Measurements from ENCODE around the gene CNGA4.

Gene CNGA4, protein sequence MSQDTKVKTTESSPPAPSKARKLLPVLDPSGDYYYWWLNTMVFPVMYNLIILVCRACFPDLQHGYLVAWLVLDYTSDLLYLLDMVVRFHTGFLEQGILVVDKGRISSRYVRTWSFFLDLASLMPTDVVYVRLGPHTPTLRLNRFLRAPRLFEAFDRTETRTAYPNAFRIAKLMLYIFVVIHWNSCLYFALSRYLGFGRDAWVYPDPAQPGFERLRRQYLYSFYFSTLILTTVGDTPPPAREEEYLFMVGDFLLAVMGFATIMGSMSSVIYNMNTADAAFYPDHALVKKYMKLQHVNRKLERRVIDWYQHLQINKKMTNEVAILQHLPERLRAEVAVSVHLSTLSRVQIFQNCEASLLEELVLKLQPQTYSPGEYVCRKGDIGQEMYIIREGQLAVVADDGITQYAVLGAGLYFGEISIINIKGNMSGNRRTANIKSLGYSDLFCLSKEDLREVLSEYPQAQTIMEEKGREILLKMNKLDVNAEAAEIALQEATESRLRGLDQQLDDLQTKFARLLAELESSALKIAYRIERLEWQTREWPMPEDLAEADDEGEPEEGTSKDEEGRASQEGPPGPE

DNA sequence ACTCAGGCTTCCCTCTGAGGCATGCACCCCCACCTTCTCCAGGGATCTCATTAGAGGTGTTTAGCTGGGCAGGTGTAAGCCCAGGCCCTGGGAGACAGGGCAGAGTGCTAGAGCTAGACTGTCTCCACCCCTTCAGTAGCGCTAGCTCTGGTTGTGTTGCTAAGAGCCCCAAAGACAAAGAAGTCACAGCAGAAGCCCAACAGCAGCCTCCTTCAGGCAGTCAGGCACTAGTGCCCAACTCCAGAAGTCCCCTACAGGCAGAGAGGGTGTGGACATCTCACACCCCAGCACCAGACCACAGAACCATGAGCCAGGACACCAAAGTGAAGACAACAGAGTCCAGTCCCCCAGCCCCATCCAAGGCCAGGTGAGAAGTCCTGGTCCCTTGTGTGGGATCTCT is at the start of gene CNGA4:
Gene CNGA4 (plus strand): TSS at position 188 of the 400 bp plus-strand sequence. CDS start 118 bp downstream, at position 306.
- FAIRE-seq (no peak), DNase-seq (ENCODE audit: low spot score) (no peak)

DNA sequence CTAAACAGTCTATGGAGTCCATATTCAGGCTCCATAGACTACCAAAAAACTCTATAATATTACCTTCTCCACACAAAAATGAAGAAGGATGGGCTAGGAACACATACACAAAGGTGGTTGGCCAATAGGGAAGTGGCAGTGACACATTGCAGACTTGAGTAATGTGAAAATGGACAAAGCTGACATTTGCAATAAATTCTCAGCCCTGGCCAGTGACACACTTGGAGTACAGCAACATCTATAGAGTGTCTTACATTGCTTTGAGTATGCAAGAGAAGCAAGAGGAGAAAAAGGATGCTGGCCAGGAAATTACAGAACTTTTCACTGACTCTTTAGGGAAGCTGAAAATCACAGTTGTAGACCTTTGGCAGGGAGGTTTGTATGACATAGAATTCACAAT is 47.1 kb upstream of the CNGA4 start:
- no peak for FAIRE-seq
- no peak for DNase-seq (ENCODE audit: low spot score)

DNA sequence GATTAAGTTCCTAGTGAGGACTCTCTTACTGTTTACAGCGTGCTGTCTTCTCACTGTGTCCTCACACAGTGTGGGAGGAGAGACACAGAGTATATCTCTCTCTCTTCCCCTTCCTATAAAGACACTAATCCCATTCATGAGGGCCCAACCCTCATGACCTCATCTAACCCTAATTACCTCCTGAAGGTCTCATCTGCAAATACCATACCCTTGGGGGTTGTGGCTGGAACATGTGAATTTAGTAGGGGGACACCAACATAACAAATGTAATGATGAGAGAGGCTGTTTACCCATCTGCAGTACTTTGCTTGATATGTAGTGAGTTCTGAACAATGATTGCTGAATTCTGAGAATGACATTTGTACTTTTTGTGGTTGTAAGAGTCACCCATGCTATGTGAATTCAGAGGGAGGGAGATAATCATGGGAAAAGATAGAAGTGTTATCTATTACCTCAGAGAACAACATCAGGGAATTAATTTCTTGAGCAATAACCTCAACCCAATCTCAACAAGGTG is 44.8 kb upstream of the CNGA4 start:
- FAIRE-seq, result no peak
- DNase-seq (ENCODE audit: low spot score), result no peak

DNA sequence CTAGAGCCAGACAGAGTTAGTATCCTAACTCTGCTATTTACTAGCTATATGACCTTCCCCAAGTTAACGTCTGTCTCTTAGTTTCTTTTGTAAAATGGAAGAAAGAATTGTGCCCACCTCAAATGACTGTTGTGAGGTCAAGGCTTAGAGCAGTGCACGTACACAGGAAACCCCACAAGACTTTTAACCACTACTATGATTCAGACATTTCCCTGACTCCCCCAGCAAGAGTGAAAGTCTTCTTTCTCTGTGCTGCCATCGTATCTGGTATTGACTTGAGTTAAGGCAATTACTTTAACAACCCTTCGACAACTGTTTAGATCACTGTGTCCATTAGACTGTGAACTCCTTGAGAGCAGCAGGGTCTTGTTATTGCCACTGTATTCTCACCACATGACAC is 42.5 kb upstream of the CNGA4 start:
- FAIRE-seq, result no peak
- DNase-seq (ENCODE audit: low spot score), result no peak

DNA sequence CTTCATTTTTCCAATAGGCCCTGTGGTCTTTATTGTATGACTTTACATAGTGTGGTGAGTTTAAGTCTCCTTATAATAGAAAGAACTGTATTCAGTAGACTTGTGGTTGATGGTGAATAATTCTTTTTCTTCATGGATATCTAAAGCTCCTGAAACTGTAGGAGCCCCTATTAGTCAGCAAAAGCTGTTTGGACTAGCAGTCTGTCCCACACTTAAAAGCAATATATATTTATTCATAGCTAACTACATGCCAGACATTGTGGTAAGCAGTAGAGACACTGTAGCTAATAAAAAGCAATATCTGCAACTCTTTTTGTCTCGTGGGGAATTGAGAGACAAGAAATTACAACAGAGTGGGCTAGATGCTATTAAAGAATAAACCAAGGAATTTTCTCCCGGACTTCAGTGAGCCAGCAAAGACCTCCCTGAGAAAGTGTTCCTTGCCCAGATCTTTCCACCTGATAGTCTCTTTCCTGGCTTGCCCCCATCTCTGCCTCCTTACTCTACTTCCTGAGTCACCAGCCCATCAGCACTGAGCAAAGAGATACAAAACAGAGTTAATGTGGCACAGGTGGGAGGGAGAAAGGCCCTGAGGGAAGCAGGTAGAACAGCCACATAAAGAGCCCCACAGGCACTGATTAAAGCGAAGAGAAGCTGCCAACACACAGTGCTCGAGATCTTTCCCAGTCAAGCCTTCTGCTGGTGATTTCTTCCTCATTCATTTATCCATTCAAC is 41.3 kb upstream of the CNGA4 start:
- no peak for DNase-seq (ENCODE audit: low spot score)
- no peak for FAIRE-seq

DNA sequence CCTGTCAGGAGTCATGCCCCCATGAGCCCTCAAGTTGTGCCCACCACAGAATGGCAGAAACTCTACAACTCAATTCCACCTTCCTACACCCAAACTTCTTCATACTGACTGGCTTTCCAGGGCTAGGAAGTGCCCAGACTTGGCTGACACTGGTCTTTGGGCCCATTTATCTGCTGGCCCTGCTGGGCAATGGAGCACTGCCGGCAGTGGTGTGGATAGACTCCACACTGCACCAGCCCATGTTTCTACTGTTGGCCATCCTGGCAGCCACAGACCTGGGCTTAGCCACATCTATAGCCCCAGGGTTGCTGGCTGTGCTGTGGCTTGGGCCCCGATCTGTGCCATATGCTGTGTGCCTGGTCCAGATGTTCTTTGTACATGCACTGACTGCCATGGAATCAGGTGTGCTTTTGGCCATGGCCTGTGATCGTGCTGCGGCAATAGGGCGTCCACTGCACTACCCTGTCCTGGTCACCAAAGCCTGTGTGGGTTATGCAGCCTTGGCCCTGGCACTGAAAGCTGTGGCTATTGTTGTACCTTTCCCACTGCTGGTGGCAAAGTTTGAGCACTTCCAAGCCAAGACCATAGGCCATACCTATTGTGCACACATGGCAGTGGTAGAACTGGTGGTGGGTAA is 39.6 kb upstream of the CNGA4 start, which contains the start of gene OR52W1:
Gene OR52W1 (plus strand): TSS at position 51 of the 637 bp plus-strand sequence. CDS start 0 bp downstream, at position 51.
- no peak for DNase-seq (ENCODE audit: low spot score)
- peak; percentile 52 for FAIRE-seq

DNA sequence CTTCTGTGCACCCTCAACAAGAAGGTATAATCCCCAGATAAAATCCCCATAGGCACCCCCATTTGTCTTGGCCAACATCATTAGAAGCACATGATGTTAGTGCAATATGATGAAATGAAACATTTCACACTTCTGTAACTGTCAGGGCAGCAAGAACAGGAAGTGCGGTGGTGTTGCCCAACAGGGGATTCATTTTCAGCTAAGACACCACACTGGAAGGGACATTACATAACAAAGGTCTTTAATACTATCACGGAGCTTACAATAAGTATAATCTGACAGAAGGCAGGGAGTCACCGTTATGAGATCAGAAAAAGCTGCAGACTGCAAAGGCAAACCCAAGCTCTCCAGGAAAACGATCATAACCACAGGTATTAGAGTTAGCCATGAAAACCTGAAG is 37.9 kb upstream of the CNGA4 start:
- DNase-seq (ENCODE audit: low spot score) (no peak), FAIRE-seq (no peak)

DNA sequence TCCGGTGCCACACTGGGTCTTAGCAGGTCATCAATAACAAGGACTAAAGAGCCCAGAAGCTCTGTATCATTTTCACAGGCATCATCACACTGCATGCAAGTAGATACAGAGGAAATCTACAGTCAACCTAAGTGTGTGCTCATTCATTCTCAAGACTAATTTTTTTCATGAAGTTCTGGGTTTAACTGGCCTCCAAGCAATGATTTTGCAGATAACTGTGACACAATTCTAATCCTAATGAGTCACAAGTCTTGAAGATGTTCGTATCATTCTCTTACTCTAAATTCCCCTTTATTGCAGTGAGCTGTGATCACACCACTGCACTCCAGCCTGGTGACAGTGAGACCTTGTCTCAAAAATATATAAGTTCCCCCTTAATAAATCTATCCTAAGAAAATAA is 37.4 kb upstream of the CNGA4 start:
- FAIRE-seq (no peak), DNase-seq (ENCODE audit: low spot score) (no peak)

DNA sequence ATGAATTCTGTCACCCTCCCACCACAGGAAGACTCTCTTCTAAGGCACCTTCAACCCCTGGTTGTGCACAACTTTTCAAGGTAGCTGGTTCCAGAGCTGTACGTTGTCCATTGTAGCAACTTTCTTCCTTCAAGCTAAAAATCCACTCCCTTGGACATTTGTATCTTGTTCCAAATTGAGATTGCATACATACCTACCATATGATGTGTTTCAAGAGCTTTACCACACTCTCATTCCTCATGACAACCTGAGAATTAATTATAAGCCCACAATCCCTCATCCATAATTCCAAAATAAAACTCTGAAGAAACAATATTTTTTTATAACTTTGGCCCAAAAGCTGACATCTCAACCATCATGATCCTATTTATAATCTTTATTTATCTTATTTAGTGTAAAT is 36.8 kb upstream of the CNGA4 start:
- DNase-seq (ENCODE audit: low spot score), result no peak
- no peak for FAIRE-seq

DNA sequence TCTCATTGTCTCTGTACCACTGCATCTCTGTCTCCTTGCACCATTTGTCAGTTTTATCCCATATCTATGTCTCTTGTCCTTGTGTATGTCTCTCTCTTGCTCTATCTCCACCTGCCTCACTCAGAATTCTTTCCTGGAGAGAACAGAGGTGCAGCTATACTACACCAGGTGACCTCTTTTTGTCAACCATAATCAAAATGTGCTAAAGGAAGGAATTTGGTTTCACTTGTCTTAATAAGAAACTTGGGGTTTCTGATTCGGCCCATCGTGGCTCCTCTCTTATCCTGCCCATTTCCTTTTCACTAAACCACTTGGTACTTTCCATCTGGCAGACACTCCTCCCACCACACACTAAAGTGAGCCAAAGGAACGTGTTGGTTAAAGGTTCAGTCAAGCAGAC is 35.6 kb upstream of the CNGA4 start:
- FAIRE-seq, result no peak

DNA sequence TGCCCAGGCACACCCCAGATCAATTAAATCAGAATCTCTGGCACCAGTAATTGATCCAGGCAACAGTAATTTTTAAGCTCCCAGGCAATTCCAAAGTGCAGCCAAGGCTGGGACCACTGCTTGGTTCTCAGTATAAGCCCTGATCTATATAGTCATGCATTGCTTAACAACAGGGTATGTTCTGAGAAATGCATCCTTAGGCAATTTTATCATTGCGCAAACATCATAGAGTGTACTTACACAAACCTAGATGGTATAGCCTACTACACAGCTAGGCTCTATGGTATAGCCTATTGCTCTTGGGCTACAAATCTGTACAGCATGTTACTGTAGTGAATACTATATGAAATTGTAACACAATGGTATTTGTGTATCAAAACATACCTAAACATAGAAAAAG is 34.2 kb upstream of the CNGA4 start:
- FAIRE-seq (no peak), DNase-seq (ENCODE audit: low spot score) (no peak)

More for the DNA sequence above, 35.6 kb upstream of the CNGA4 start:
- no peak for DNase-seq (ENCODE audit: low spot score)

DNA sequence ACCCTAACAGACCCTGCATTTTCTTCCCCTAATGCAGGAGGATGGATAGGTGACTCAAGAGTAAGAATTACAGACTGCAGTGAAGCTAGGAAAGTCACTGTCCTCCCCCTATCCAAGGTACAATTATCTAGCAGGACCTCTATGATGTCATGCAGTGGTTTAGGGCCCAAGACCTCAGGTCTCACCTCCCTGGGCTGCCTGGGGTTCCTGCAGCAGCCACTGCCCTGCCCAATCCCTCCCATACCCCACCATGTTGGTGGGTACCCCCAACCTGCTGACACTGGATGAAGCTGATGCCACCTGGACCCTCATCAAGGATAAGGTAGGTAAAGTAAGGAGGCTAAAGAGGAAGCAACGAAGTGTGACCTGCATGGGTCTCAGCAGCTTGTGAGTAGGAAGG is 33.5 kb upstream of the CNGA4 start, which contains the start of gene C11orf42:
Gene C11orf42 (plus strand): TSS at position 192 of the 400 bp plus-strand sequence. CDS start 59 bp downstream, at position 251.
- DNase-seq (ENCODE audit: low spot score) (no peak), FAIRE-seq (peak; percentile 23)

DNA sequence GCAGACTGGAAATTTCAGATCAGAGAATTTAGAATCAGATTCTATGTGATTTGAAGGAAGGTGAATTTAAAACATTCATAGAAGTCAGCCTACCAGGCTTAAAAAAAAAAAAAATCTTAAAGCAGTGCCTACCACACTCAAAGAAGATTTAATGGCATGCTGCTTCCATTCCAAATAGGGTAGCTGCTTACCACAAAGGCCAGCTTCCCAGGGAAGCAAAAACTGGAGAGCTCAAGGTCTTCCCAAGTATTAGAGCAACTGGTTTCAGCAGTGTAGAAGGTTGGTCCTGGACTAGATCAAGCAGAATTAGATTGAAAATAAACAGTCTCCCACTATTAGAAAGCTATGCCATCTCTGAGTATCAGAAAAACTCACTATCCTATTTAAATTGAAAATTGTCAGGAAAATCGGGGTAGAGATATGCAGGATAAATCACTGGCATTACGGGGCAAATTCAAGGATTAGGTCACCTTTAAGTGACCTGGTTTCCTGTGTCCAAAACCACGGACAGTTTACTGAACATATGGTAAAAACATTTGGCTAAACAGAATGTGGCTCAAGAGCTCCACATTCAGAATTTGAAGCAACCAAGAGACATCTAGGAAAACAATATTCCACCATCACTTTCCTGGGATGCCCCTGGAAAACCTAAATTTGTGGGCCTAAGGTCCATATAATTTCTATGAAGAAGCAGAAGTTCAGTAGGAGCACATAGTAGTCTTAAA is 32.3 kb upstream of the CNGA4 start:
- FAIRE-seq, result no peak
- no peak for DNase-seq (ENCODE audit: low spot score)

DNA sequence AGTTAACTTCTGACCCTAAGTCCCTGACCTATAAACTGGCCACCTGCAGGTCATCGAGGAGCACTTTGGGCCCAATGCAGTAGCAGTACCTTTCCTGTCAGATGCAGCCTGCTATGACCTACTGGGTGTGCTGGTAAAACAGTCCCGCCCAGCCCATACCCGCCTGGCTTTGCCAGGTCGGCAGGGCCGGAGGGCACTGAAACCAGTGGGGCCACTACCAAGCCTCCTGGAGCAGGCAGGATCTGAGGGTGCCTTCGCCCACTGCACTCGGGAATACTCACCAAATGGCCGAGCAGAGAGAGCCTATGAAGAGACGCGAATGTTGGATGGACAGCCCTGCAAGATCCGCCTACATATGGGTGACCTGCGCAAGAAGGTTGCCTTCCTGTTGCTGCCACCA is 29.1 kb upstream of the CNGA4 start:
- no peak for DNase-seq (ENCODE audit: low spot score)
- no peak for FAIRE-seq

DNA sequence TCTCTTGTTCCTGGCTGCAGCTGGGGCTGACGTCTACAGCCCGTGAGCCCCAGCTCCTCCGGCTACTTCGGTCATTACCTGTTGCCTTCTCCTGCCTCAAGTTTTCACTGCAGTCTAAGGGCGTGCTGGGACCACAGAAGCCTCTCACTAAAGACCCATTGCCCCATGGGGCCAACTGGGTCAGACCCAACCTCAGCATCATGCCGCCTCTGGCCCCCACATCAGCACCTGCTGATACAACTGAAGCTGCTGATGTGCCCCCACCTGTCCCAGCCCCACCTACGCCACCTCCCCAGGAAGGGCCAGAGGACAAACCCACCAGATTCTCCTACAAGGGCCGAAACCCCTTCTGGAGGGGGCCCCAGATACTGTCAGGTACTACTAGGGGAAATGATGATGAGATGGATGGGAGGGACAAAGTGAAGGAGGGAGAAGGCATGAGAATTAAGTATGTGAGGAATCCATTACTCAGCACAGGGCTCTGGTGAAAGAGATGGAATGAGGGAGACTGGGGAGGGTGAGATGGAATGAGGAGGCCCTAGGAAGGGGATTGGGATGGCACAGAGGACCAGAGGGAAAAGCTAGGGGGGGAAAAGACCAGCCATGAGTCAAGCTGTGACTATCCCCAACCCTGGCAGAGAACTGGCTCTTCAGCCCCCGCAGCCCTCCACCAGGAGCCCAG is 28.5 kb upstream of the CNGA4 start:
- DNase-seq (ENCODE audit: low spot score) (no peak), FAIRE-seq (no peak)

DNA sequence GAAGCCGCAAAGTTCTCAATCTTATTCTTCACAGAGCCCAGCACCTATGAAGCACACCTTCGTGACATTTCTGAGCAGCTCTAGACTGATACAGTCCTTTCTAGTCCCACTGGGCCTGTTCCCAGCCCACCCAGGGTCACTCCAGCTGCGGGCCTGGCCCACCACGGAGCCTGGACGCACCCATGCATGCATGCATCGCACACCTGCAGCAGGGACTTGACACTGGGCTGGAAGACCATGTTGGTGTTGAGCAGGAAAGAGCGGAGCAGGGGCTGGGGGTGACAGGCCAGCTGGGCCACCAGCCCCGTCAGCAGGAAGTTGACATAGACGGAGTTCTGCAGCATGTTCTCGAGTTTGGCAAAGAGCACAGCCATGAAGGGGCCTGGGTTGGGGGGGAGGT is 24.4 kb upstream of the CNGA4 start:
- FAIRE-seq (no peak), DNase-seq (ENCODE audit: low spot score) (no peak)

DNA sequence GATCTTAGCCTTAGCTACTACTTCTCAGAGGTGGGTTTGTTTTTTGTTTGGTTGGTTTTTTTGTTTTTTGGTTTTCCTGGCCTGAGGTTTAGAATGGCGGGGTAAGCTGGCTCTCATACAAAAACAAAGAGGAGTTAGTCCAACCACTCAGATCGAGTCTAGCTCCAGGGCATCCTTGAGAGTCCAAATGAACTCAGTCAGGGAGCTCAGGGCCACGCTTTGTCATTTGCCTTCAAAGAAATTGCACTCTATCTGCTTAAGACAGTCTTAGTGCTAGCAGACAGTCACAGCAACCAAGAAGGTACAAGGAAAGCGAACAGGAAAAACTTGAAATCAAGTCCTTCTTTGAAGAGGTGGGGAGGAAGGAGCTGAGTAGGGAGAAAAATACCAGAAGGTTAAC is 22.4 kb upstream of the CNGA4 start:
- DNase-seq (ENCODE audit: low spot score) (no peak), FAIRE-seq (no peak)

DNA sequence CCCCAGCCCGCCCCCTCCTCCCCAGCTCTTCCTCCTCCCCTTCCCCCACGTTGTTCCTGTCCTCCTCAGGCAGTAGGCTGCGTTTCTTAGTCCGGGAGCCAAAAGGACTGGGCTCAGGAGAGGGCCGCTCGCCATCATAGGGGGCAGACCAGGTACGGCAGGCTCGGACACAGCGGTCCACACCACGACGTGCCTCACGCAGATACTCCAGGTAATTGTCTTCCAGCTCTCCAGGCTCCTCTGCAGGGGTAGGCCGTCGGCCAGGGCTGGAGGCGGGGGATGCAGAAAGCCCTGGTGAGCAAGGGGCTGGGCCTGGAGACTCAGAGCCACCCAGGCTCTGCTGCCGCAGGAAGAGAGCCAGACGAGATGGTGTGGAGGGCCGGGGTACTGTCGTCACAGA is 21.2 kb upstream of the CNGA4 start:
- FAIRE-seq (no peak), DNase-seq (ENCODE audit: low spot score) (no peak)

DNA sequence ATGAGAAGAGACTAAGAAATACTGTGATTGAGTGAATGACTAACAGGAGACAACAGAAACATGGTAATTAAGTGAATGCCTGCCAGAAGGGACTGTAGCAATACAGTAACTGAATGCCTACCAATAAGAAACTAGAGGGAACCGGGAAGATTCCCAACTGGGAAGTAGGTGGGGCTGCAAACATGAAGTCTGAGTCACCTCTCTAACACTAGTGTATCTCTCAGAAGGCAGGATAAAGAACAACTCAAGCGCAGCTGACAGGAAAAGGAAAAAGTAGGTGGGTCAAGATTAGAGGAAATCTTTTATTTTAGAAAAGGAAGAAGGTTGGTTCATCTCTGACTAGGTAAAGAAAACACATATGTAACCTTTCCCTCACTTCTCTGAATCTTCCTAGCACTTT is 19.5 kb upstream of the CNGA4 start:
- FAIRE-seq (no peak), DNase-seq (ENCODE audit: low spot score) (no peak)

DNA sequence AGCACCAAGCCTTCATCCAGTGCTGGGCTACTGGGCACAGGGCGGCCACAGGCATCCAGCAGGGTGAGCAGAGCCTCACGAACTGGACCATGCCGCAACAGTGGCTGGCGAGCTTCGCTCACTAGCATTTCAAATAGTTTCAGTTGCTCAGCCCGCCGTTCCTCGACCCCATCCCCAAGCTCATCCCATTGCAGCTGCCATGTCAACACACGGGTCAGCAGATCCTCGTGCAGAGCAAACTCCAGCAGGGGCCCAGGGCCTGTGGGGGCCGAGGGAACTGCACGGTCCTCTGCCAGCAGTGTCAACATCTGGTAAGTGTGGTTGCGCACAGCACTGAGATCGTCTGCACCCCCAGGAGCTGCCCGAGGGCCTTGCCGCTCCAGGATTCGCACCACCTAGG is 15.0 kb upstream of the CNGA4 start:
- FAIRE-seq, result no peak
- DNase-seq (ENCODE audit: low spot score), result no peak
